UCSD-AML1 (cell line): ENCODE measurements around the gene RBMS2.
"Not testable (repeated sequence)": the region's sequence is repeated elsewhere in the genome, so short reads cannot be mapped to it uniquely, and the experiment has no call there.

Experiments
- DNase-seq: peaks from one replicate; lab custom pipeline; 2025; ENCODE audit not compliant: unreplicated experiment; lab: John Stamatoyannopoulos, UW

The RBMS2 gene

DNA sequence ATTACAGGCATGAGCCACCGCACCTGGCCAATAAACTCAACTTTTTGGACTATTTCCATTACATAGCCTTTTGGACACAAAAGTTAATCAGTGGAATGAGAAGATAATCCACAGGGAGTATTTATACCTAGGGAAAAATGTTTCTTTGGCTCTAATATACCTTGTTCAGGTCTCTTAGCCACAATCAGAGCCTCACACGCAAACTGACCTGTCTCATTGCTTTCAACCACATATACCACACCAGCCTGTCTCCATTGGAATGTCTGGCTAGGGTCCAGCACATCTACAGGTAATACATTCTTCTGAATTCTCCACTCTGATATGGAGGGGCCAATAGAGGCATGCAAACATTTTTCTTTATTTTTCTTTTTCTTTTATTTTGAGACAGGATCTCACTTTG is 3.8 kb upstream of the RBMS2 start:
- DNase-seq: no peak

DNA sequence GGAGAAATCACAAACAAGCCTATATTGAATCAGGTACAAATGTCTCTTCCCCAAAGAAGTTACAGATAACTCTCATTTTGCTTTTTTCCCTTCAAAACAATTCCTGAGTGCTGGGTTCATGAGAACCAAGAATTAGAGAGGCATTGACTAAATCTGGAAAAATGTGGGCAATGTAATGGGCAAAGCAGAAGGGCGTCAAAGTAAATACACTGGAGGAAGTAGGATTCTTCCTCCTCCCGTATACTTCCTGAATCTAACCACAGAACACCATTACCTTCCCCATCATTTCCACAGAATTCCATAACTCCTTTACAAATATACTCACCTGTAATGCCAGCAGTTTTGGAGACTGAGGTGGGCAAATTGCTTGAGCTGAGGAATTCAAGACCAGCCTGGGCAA is 3.0 kb upstream of the RBMS2 start:
- DNase-seq: no peak

DNA sequence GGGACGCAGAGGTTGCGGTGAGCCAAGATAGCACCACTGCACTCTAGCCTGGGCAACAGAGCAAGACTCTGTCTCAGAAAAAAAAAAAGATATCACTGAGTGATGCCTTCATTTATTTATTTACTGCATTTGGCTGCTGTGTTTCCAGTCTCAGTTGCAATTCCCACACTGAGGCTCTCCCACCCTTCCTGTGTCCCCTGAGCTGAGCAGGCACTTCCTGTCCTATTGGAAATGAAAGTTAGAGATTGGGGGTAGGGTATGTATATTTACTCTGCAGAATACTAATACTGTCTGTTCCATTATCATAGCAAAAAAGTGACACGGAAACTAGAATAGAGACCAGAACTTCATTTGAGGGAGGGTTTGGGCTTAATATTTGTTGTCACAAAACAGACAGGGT is 1.6 kb upstream of the RBMS2 start:
- DNase-seq: no peak

DNA sequence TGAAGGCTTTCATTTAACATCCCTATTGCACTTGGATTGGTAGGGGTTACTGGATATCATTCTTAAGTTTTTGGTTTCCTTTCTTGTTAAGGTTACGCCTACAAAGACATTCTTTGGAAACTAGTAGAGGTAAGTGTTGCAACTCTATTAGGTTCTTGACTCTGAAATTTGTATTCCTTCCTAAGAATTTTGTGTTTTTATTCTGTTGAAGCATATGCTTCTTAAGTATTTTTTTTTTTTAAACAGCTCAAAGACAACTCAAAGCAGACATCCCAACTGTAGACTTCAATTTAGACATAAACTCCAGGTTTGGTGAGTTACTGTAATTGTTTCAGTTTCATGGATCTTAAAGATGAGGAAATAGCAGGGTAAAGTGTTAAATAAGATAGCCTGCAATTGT is 1.1 kb upstream of the RBMS2 start:
- DNase-seq: no peak

DNA sequence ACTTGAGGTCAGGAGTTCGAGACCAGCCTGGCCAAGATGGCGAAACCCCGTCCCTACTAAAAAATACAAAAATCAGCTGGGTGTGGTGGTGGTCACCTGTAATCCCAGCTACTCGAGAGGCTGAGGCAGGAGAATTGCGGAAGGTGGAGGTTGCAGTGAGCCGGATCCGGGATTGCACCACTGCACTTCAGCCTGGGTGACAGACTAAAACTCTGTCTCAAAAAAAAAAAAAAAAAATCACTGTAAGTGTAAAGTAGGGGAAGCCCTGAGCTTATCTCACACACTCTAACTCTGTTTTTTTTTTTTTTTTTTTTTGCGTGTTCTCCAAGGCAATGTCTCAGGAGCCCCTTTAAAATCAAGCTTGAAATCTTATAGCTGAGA is 421 bp upstream of the RBMS2 start:
- no peak for DNase-seq

DNA sequence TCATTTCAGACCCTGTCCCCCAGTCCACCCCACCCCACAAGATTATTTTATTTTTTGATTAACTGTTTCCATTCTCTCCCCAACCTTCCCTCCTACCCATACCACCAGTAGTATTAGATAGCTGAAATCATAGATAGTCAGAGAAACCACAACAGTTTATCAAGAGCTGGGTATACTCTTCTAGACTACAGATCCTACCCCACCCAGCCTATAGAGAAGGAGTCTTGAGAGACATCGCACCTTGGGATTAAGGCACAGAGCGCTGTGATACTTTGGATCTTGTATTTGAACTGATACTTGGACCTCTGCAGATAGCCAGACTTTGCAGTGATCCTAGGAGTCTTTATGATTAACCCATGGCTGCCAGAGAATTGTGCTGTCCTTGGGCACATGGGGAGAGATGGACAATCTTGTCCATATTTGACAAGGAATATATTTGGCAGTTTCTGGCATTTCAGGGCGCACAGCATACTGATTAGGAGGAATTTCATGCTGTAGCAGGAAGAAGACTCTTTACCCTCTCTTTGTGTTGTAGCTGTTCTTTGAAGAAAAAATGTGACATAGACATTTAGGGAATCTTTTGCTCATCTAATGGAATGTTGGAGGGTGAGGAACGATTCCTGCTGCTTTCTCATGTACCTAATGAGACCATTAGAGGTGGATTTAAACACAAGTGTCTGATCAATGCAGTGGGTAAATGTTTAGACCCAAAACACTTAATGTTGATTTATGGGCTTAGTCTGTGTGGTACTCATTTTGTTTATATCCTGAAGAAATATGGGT is 982 bp downstream of the RBMS2 start:
- DNase-seq: no peak

DNA sequence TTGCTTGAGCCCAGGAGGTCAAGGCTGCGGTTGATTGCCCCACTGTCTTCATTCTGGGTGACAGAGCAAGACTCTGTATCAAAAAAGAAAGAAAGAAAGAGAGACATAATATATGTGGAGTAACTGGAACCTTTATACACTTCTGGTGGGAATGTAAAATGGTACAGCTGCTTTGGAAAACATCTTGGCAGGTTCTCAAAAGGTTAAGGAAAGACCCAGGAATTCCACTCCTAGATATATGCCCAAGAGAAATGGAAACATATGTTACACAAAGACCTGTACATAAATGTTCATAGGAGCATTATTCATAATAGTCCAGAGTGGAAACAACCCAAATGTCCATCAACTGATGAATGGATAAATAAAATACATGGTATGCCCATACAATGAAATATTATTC is 7.2 kb downstream of the RBMS2 start:
- no peak for DNase-seq

DNA sequence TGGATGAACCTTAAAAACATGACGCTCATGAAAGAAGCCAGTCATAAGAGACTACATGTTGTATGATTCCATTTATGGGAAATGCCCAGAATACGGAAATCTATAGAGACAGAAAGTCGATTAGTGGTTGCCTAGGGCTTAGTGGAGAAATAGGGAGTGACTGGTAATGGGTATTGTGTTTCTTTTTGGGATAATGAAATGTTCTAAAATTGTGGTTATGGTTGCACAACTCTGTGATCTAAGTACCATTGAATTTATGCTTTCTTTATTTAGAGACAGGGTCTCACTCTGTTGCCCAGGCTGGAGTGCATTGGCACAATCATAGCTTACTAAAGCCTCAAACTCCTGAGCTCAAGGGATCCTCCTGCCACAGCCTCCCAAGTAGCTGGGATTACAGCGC is 8.0 kb downstream of the RBMS2 start:
- DNase-seq: no peak

DNA sequence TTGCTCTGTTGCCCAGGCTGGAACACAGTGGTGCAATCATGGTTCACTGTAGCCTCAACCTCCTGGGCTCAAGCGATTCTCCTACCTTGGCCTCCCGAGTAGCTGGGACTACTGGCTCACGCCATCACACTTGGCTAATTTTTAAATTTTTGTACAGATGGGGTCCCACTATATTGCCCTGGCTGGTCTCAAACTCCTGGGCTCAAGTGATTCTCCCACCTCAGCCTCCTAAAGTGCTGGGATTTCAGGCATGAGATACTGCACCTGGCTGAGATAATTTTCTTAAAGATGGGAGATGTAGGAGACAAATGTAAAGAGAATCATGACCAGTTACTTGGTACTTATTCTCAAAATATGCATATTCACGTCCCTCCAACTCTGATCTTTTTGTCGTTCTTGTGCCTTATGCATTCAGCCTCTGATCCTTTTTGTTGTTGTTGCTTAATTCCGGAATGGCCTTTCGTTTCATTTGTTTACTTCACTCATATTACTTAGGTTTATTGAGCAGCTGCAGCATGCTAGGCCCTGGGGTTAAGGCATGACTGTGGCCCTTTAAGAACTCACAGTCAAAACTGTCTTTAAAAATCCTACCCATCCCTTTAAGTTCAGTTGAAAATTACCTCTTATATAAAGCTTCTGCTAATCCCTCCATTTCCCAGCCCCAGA is 8.9 kb downstream of the RBMS2 start:
- no peak for DNase-seq

DNA sequence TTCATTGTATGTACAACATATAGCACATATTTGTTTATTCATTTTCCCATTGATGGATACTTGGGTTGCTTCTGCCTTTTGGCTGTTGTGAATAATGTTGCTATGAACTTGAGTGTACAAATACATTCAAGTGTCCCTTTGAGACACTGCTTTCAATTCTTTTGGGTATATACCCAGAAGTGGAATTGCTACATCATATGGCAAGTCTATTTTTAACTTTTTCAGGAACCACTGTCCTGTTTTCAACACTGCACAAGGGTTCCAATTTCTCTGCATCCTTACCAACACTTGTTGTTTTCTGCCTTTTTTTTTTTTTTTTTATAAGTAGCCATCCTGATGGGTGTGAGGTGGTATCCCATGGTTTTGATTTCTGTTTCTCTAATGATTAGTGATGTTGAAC is 15.9 kb downstream of the RBMS2 start:
- no peak for DNase-seq

DNA sequence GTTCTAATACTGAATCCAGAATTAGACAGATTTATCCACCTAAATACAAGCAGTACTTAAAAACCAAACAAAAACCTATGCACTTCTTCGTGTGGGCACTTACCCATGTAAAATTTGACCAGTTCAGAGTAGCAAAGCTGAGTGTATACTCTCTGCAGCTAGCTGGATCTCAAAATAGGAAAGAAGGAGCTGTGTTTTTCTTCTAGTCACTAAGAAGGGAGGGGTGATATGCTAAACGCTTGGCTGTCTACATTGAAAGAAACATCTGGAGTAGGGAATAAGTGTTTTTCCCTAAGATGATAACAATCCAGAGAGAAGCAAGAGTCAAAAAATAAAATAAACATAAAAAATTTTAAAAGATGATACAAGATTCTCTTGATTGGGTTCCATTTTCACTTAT is 20.0 kb downstream of the RBMS2 start:
- no peak for DNase-seq

DNA sequence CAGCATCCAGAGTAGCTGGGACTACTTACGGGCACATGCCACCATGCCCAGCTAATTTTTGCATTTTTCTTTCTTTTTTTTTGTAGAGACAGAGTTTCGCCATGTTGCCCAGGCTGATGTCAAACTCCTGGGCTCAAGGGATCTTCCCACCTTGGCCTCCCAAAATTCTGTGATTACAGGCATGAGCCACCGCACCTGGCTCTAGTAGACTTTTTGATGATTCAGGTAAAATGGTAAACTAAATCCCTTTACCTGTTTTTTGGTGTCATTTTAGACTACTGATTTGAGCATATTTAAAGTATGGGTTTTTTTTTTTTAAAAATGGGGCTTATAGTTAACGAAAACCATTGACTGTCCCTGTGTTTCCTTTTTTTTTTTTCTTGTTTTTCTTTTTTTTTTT is 20.5 kb downstream of the RBMS2 start:
- no peak for DNase-seq

DNA sequence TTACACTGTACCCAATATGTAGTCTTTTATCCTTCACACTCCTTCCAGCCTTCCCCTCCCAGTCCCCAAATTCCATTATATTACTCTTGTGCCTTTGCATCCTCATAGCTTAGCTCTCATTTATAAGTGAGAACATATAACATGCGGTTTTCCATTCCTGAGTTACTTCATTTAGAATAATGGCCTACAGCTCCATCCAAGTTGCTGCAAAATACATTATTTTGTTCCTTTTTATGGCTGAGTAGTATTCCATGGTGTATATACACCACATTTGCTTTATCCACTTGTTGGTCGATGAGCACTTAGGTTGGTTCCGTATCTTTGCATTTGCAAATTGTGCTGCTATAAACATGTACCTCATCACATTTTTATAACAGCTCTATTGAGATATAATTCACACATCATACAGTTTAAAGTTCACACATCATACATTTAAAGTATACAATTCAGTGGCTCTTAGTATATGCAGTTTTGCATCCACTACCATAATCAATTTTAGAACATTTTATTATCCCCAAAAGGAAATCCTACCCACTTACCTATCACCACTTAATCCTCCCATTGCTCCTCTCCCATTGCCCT is 23.5 kb downstream of the RBMS2 start:
- DNase-seq: no peak

DNA sequence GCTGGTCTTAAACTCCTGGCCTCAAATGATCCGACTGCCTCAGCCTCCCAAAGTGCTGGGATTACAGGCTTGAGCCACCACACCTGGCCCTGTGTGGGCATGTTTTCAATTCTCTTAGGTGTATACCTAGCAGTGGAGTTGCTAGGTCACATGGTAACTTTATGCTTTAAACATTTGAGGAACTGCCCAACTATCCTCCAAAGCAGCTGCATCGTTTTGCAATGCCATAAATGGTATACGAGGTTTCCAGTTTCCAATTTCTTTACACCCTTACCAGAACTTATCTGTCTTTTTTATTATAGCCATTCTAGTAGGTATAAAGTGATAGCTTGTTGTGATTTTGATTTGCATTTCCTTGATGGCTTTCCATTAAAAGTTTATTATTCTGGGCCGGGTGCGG is 25.1 kb downstream of the RBMS2 start:
- no peak for DNase-seq

DNA sequence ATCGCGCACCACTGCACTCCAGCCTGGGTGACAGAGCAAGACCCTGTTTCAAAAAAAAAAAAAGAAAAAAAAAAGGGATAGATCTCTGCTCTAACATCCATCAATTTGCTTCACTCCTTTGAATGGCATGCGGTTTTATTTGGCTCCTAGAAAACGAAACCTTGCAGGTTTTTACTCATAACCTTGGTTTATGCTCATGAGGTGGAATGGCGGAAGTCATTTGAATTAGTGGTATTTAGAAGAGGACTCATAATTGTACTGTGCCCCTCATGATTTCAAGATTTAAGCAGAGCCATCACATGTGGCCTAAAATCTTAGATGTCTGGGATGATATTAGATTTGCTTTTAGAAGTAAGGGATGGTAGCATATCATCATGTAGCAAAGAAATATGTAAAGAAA is 29.4 kb downstream of the RBMS2 start:
- no peak for DNase-seq

DNA sequence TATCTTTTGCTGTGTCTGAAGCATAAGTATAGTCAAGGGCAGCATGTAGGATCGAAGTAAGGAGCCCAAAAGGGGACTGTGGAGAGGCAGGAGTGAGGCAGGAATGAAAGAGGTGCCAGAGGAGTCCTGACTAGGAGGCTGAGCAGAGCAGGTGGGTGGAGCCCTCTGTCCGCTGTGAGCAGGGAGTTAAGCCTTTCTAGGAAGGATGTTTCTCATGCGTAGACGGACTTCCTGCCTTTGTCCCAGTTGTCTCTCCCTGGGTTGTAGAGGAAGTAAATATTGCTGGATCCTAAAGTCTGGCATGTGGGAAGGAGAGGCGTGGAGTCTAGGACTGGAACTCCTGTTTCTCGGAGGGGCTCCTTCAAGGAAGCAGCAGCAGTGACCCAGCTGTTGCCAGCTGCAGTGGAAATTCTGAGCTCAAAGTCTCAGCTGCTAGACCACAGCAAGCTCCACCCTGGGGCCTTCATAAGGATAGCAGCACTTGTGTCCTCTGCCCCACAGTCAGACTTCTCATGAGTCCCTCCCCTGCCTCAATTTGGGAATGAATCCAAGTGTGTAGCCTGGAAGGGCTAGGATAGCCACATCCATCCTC is 44.0 kb downstream of the RBMS2 start:
- peak; percentile 60 for DNase-seq

DNA sequence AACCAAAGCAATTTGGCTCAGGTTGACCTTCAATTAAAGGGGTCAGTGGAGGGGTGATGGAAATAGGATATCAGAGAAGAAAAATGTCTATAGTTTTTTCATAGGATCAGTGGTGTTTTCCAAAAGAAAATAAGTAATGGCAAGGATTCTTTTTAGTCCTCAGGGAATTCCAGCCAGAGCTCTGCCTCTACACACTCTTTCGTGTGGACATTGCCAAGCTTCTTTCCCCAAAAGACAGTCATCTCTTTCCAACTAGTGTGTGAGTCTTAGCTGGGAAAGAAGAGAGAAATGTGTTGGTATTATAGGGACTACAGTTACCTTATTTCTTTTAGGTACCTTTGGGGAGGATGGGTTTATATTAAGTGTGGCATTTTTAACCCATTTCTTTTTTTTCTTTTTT is 46.5 kb downstream of the RBMS2 start:
- no peak for DNase-seq

DNA sequence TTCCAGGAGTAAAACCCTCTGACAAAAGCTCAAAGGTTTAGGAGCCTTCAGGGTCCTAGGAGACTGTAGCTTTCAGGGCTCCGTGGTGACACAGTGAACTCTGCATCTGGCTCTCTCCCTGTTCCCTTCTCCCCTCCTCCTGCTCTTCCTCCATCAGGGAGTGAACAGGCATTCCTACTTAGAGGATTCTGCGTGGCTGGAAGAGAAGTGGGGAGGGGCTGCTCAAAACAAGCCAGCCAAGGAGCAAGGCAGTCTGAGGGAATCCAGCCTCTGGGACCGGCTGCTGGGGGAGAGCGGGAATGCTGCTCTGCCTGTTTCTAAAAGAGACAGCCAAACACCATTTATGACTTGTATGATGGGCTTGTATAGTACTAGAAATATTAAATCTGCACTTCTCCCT is 49.5 kb downstream of the RBMS2 start:
- DNase-seq: no peak

DNA sequence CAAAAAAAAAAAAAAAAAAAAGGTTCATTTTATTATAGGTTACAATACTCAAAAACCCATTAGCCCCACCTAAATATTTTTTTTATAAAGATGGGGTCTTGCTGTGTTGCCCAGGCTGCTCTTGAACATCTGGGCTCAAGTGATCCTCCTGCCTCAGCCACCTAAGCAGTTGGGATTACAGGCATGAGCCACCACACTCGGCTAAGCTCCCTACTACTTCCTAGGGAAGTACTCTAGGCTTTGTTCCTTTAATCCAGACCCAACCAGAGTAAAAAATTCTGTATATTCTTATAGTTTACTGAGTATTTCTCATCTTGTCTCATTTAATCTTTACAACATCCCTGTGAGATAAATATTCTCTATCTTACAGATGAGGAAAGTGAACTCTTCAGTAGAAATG is 50.7 kb downstream of the RBMS2 start:
- no peak for DNase-seq

DNA sequence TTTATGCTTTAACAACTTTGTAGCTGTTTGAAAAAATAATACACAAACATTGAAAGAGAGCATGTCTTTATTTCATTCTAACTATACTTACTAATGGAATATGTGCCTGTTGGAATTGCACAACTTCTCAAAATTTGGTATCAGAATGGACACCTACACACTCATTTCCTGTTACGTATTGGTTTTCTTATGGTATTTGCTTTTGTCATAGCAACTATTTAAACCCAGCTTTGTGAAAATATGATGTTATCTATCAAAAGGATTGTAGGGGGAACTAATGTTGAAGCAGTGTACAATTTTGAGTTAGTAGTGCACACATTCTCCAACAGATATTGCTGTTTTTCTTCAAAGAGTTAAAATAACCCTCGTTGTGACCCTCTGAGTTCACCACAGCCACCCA is 52.6 kb downstream of the RBMS2 start:
- DNase-seq: no peak

DNA sequence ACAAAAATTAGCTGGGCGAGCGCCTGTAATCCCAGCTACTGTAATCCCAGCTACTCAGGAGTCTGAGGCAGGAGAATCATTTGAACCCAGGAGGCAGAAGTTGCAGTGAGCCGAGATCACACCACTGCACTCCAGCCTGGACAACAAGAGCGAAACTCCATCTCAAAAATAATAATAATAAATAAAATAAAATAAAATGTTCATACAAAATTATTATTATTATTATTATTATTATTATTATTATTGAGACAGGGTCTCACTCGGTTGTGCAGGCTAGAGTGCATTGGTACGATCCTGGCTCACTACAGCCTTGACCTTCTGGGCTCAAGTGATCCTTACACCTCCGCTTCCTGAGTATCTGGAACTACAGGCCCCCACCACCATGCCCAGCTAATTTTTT is 55.6 kb downstream of the RBMS2 start:
- DNase-seq: not testable (repeated sequence)

DNA sequence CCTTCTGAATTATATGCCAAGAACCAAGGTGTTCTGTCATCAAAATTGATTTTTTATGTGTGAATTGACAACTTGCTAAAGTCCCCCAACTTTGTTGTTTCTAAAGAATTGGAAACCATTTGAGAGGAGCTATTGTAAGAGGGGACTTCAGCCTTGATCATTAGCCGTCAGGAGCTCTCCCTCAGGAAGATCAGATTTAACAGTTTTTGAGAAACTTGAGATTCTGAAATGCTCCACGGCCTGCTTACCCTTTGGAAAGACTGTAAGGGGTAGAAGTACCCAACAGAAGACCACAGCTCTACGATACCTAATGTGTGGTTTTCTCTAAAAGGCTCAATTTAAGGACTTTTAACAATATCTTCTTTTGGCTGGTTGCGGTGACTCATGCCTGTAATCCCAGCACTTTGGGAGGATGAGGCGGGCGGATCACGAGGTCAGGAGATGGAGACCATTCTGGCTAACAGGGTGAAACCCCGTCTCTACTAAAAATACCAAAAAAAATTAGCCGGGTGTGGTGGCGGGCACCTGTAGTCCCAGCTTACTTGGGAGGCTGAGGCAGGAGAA is 57.4 kb downstream of the RBMS2 start:
- DNase-seq: no peak
